ENCODE results near the gene USP2.

GRCh38 chr11:119363081-119363850 lies 18.2 kb downstream of the USP2 start:
- TF ChIP-seq SPI1 (IDR thresholded peaks at IDR 0.05; ENCODE audit: borderline replicate concordance, low read depth) (no peak), POLR2AphosphoS5 (IDR thresholded peaks at IDR 0.05; ENCODE audit: low read depth) (no peak), GABPA (IDR thresholded peaks at IDR 0.05; ENCODE audit: low read depth) (no peak)
- TF ChIP-seq, protein P1, sequence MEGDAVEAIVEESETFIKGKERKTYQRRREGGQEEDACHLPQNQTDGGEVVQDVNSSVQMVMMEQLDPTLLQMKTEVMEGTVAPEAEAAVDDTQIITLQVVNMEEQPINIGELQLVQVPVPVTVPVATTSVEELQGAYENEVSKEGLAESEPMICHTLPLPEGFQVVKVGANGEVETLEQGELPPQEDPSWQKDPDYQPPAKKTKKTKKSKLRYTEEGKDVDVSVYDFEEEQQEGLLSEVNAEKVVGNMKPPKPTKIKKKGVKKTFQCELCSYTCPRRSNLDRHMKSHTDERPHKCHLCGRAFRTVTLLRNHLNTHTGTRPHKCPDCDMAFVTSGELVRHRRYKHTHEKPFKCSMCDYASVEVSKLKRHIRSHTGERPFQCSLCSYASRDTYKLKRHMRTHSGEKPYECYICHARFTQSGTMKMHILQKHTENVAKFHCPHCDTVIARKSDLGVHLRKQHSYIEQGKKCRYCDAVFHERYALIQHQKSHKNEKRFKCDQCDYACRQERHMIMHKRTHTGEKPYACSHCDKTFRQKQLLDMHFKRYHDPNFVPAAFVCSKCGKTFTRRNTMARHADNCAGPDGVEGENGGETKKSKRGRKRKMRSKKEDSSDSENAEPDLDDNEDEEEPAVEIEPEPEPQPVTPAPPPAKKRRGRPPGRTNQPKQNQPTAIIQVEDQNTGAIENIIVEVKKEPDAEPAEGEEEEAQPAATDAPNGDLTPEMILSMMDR (IDR thresholded peaks at IDR 0.05; ENCODE audit: insufficient read depth, low read length) = no peak

Data from HL-60 (cell line).